ENCODE measurements around the gene IMPDH1.

Gene IMPDH1

GRCh38 chr7:128395748-128396147 is 14.0 kb downstream of the IMPDH1 start:
- no peak for DNase-seq (ENCODE audit: low spot score)

GRCh38 chr7:128394904-128395496 is 14.8 kb downstream of the IMPDH1 start:
- TF ChIP-seq CTCF (IDR thresholded peaks at IDR 0.05; ENCODE audit: extremely low read depth, missing control alignments), result no peak
- no peak for DNase-seq (ENCODE audit: low spot score)

More at GRCh38 chr7:128395748-128396147, 14.0 kb downstream of the IMPDH1 start:
- no peak for TF ChIP-seq CTCF (IDR thresholded peaks at IDR 0.05; ENCODE audit: extremely low read depth, missing control alignments)

GRCh38 chr7:128393526-128394330 is 16.1 kb downstream of the IMPDH1 start:
- TF ChIP-seq CTCF (IDR thresholded peaks at IDR 0.05; ENCODE audit: extremely low read depth, missing control alignments), result no peak
- no peak for DNase-seq (ENCODE audit: low spot score)

GRCh38 chr7:128392446-128393327 is 17.1 kb downstream of the IMPDH1 start:
- no peak for DNase-seq (ENCODE audit: low spot score)
- TF ChIP-seq CTCF (IDR thresholded peaks at IDR 0.05; ENCODE audit: extremely low read depth, missing control alignments), result no peak

GRCh38 chr7:128391805-128392204 is 18.0 kb downstream of the IMPDH1 start:
- TF ChIP-seq CTCF (IDR thresholded peaks at IDR 0.05; ENCODE audit: extremely low read depth, missing control alignments), result no peak
- no peak for DNase-seq (ENCODE audit: low spot score)

GRCh38 chr7:128390871-128391565 is 18.8 kb downstream of the IMPDH1 start:
- no peak for DNase-seq (ENCODE audit: low spot score)
- no peak for TF ChIP-seq CTCF (IDR thresholded peaks at IDR 0.05; ENCODE audit: extremely low read depth, missing control alignments)

Data from GM20000 (cell line).